GM12878 (cell line): ENCODE measurements around the gene RB1.

Experiments
- ATF2 ChIP-seq: IDR thresholded peaks from 2 replicates; pipeline ENCODE4 v1.6.1; 2012; ENCODE audit warnings: low read length, inconsistent platforms
- CTCF ChIP-seq, 3 experiments: IDR thresholded peaks in 2 of 3; conservative IDR thresholded peaks in 1 of 3; 2 replicates each; pipeline ENCODE4 v1.5.1; 2011; ENCODE audit warnings: low read depth in 3 of 3, low read length in 3 of 3, mild to moderate bottlenecking in 3 of 3, control low read depth in 2 of 3, moderate library complexity in 2 of 3, inconsistent platforms in 1 of 3, mixed read lengths in 1 of 3; ENCODE audit not compliant: control insufficient read depth in 2 of 3, insufficient read depth in 1 of 3; ENCODE audit errors: extremely low read depth in 1 of 3
- FOXK2 ChIP-seq: fragments of 450-650 bp; IDR thresholded peaks from 2 replicates; pipeline ENCODE4 v1.6.1; 2017; ENCODE audit warnings: mild to moderate bottlenecking, moderate library complexity
- GATAD2B ChIP-seq: fragments of 450-650 bp; conservative IDR thresholded peaks from 2 replicates; pipeline ENCODE4 v1.6.1; 2017; ENCODE audit warnings: low read depth, mild to moderate bottlenecking, moderate library complexity
- JUND ChIP-seq: IDR thresholded peaks from 2 replicates; pipeline ENCODE4 v1.6.1; 2012; ENCODE audit warnings: low read depth, mild to moderate bottlenecking, low read length, improper control_type of control experiment, moderate library complexity
- MEF2A ChIP-seq: IDR thresholded peaks from 2 replicates; pipeline ENCODE4 v1.6.1; 2011; ENCODE audit warnings: low read depth, mild to moderate bottlenecking, low read length, moderate library complexity; ENCODE audit not compliant: insufficient read depth
- POLR2A ChIP-seq: IDR thresholded peaks from 2 replicates; pipeline ENCODE4 v1.6.1; 2011; ENCODE audit warnings: low read depth, mild to moderate bottlenecking, low read length

GRCh38 chr13:48299591-48299990 is 4.0 kb upstream of the RB1 start:
- TF ChIP-seq MEF2A (no peak), POLR2A (no peak), CTCF (IDR thresholded peaks at IDR 0.05 in 2 of 3, conservative IDR thresholded peaks at IDR 0.05 in 1 of 3; ENCODE audit: control insufficient read depth in 2 of 3, extremely low read depth in 1 of 3, insufficient read depth in 1 of 3, low read depth in 3 of 3, low read length in 3 of 3) (no peak), FOXK2 (no peak), JUND (no peak), GATAD2B (no peak), ATF2 (no peak)
